Ascending aorta (tissue), 2 donors: ENCODE measurements around the gene DCAF11. TPM values are rescaled to one million over a fixed set of nuclear protein-coding genes. Genes with fewer than 3 reads are reported as not detected.

Experiments used
- DNase-seq, 2 donors: peaks; one replicate each; pipeline ENCODE4 v3.0.0-alpha.2; 2019; ENCODE audit warnings: low spot score in 2 of 2
- H3K27ac ChIP-seq, 2 donors: fragments of 200-600 bp; sonication (generic); one replicate each; pipeline ENCODE4 v1.5.1; 2016 to 2017; ENCODE audit warnings: mild to moderate bottlenecking in 1 of 2
- H3K27me3 ChIP-seq: fragments of 200-600 bp; sonication (generic); one replicate; pipeline ENCODE4 v1.5.1; 2017
- H3K36me3 ChIP-seq, 2 donors: fragments of 200-600 bp; sonication (generic); one replicate each; pipeline ENCODE4 v1.5.1; 2016
- H3K4me1 ChIP-seq, 2 donors: fragments of 200-600 bp; sonication (generic); one replicate each; pipeline ENCODE4 v1.5.1; 2016 to 2017; ENCODE audit warnings: mild to moderate bottlenecking in 1 of 2
- H3K4me3 ChIP-seq, 2 donors: fragments of 200-600 bp; sonication (generic); one replicate each; pipeline ENCODE4 v1.5.1; 2016 to 2017; ENCODE audit warnings: mild to moderate bottlenecking in 1 of 2
- H3K9me3 ChIP-seq, 2 donors: fragments of 200-600 bp; sonication (generic); one replicate each; pipeline ENCODE4 v1.5.1; 2016
- CTCF ChIP-seq, 3 experiments: fragments of 200-600 bp in 2 of 3; fragments of 450-650 bp in 1 of 3; sonication (generic) in 2 of 3; IDR thresholded peaks; one replicate each; pipeline ENCODE4 v1.5.1; 2016 to 2019; ENCODE audit warnings: antibody characterized with exemption in 3 of 3, mild to moderate bottlenecking in 1 of 3, moderate library complexity in 1 of 3
- intact Hi-C: fragments of 100-400 bp; cut with DNase I; formaldehyde crosslinking; loops from one replicate; pipeline ENCODE4 v1.15.1; 2023
- total RNA-seq: library from RNA; depleted of rRNA; stranded (reverse); fragments of >200 nt; gene quantifications from one replicate; pipeline ENCODE4 v1.1.0, GENCODE V29; 2016

The DCAF11 gene
- 52.3 TPM for total RNA-seq

- H3K4me1 ChIP-seq, result peaks cover 9 to 16% of the 10 kb centered on the region in 2 donors
- H3K27ac ChIP-seq, result peak within 1 kb of the TSS; percentile 98 to 100
- DNase-seq, result peak; percentile 97 to 99
- peak within 1 kb of the TSS; percentile 78 to 79 for H3K4me3 ChIP-seq
- no peak for TF ChIP-seq CTCF (IDR thresholded peaks at IDR 0.05)
- H3K27me3 ChIP-seq, result no peaks in the 10 kb centered on the region
- intact Hi-C loops, result loop anchor here (1.0 to 10.0 kb wide), 11 partner anchors 20 to 793 kb away; partner anchors contain the start of genes EMC9, IPO4, IRF9 and NFATC4
- H3K36me3 ChIP-seq, result peaks cover 27 to 29% of the 10 kb centered on the region in 2 donors
- no peaks in the 10 kb centered on the region for H3K9me3 ChIP-seq
Measured at GRCh38 chr14:24114532-24115421, at the start of gene DCAF11, which contains the start of gene NRL. DCAF11 (plus strand) TSS chr14:24114777; CDS start chr14:24115595, 818 bp downstream. NRL (minus strand) TSS chr14:24114949; CDS start chr14:24082848, 32,101 bp downstream.

- intact Hi-C loops, result no loop called here
- no peak for TF ChIP-seq CTCF (IDR thresholded peaks at IDR 0.05)
- Histone ChIP-seq H3K27me3 (no peaks in the 10 kb centered on the region), H3K4me3 (no peak overlapping the region), H3K4me1 (no peaks in the 10 kb centered on the region), H3K9me3 (no peaks in the 10 kb centered on the region), H3K27ac (no peak overlapping the region), H3K36me3 (no peaks in the 10 kb centered on the region)
- DNase-seq, result no peak
Measured at GRCh38 chr14:24064856-24065255, 49.7 kb upstream of the DCAF11 start.

GRCh38 chr14:24065408-24065807 is 49.2 kb upstream of the DCAF11 start:
- Histone ChIP-seq H3K27ac (no peak overlapping the region), H3K27me3 (no peaks in the 10 kb centered on the region), H3K4me1 (no peaks in the 10 kb centered on the region), H3K36me3 (no peaks in the 10 kb centered on the region), H3K9me3 (no peaks in the 10 kb centered on the region), H3K4me3 (no peak overlapping the region)
- no peak for DNase-seq
- TF ChIP-seq CTCF (IDR thresholded peaks at IDR 0.05), result no peak
- intact Hi-C loops, result no loop called here

- intact Hi-C loops, result no loop called here
- peaks cover 0 to 2% of the 10 kb centered on the region in 2 donors for H3K4me1 ChIP-seq
- H3K27me3 ChIP-seq, result no peaks in the 10 kb centered on the region
- no peak overlapping the region for H3K4me3 ChIP-seq
- TF ChIP-seq CTCF (IDR thresholded peaks at IDR 0.05), result no peak
- H3K9me3 ChIP-seq, result no peaks in the 10 kb centered on the region
- no peak overlapping the region for H3K27ac ChIP-seq
- no peak for DNase-seq
- H3K36me3 ChIP-seq, result no peaks in the 10 kb centered on the region
Measured at GRCh38 chr14:24066496-24067132, 48.0 kb upstream of the DCAF11 start.

GRCh38 chr14:24067133-24068082 is 47.2 kb upstream of the DCAF11 start:
- Histone ChIP-seq H3K27ac (no peak overlapping the region), H3K27me3 (no peaks in the 10 kb centered on the region), H3K4me3 (no peak overlapping the region), H3K36me3 (no peaks in the 10 kb centered on the region), H3K4me1 (peaks cover under 1 to 10% of the 10 kb centered on the region in 2 donors), H3K9me3 (no peaks in the 10 kb centered on the region)
- intact Hi-C loops, result no loop called here
- DNase-seq, result no peak
- no peak for TF ChIP-seq CTCF (IDR thresholded peaks at IDR 0.05)
